OCI-LY7 (cell line): Measurements from ENCODE around the gene NR5A1. TPM values are rescaled to one million over a fixed set of nuclear protein-coding genes. Genes with fewer than 3 reads are reported as not detected.

ENCODE experiments used
- BruUV-seq: library from RNA; stranded (reverse); fragments of 400-500 nt; replicated peaks from 2 replicates; lab custom pipeline; 2021; lab: Mats Ljungman, UMichigan
- CTCF ChIA-PET: fragments of 300-600 bp; sonication (Branson Sonifier 250); formaldehyde crosslinking; loops from one replicate; lab custom pipeline; 2022; ENCODE audit warnings: antibody characterized with exemption; ENCODE audit not compliant: unreplicated experiment; lab: Charles Lee
- POLR2A ChIA-PET: fragments of 300-600 bp; sonication (Branson Sonifier 250); formaldehyde crosslinking; loops from one replicate; lab custom pipeline; 2022; ENCODE audit warnings: antibody characterized with exemption; lab: Charles Lee
- DNase-seq: peaks from one replicate; pipeline ENCODE4 v3.0.0-alpha.2; 2015; ENCODE audit warnings: low spot score
- H2AFZ ChIP-seq: fragments of 200-600 bp; sonication (generic), shearing (Covaris generic); 2 replicates; pipeline ENCODE4 v1.6.1; 2014; ENCODE audit warnings: mild to moderate bottlenecking, antibody characterized with exemption, low read length, moderate library complexity
- H3K27ac ChIP-seq: fragments of 200-600 bp; sonication (generic); 2 replicates; pipeline ENCODE4 v1.5.1; 2014; ENCODE audit warnings: mixed run types, low read depth, mild to moderate bottlenecking, moderate library complexity, low read length, inconsistent platforms; ENCODE audit not compliant: poor library complexity, severe bottlenecking
- H3K36me3 ChIP-seq: fragments of 200-600 bp; sonication (generic); 2 replicates; pipeline ENCODE4 v1.6.1; 2014; ENCODE audit warnings: mild to moderate bottlenecking, antibody characterized with exemption, low read length, moderate library complexity, mixed read lengths; ENCODE audit not compliant: insufficient read depth
- H3K4me1 ChIP-seq: fragments of 200-600 bp; sonication (generic); 2 replicates; pipeline ENCODE4 v1.5.1; 2014; ENCODE audit warnings: mild to moderate bottlenecking, low read length; ENCODE audit not compliant: insufficient read depth, poor library complexity, severe bottlenecking
- H3K4me2 ChIP-seq: fragments of 200-600 bp; sonication (generic); 2 replicates; pipeline ENCODE4 v1.6.1; 2014; ENCODE audit warnings: mild to moderate bottlenecking, low read length
- H3K4me3 ChIP-seq: fragments of 200-600 bp; sonication (generic); 2 replicates; pipeline ENCODE4 v1.5.1; 2014; ENCODE audit warnings: mild to moderate bottlenecking, low read depth, low read length; ENCODE audit not compliant: poor library complexity, severe bottlenecking
- H3K79me2 ChIP-seq: fragments of 200-600 bp; sonication (generic); 2 replicates; pipeline ENCODE4 v1.6.1; 2016; ENCODE audit warnings: low read depth, mild to moderate bottlenecking, low read length, moderate library complexity, mixed read lengths; ENCODE audit not compliant: insufficient read depth
- H3K9me2 ChIP-seq: fragments of 200-600 bp; sonication (generic); 2 replicates; pipeline ENCODE4 v1.6.1; 2016; ENCODE audit warnings: mild to moderate bottlenecking, low read length, mixed read lengths; ENCODE audit not compliant: insufficient read depth
- H3K9me3 ChIP-seq: fragments of 200-600 bp; sonication (generic); 2 replicates; pipeline ENCODE4 v1.6.1; 2014; ENCODE audit warnings: mild to moderate bottlenecking, mixed run types, low read length, mixed read lengths
- H4K20me1 ChIP-seq: fragments of 200-600 bp; sonication (generic); 2 replicates; pipeline ENCODE4 v1.6.1; 2014; ENCODE audit warnings: mild to moderate bottlenecking, antibody characterized with exemption, low read length, moderate library complexity, mixed read lengths; ENCODE audit not compliant: insufficient read depth
- EZH2phosphoT487 ChIP-seq: fragments of 200-600 bp; sonication (generic); IDR thresholded peaks from 2 replicates; pipeline ENCODE4 v1.6.1; 2018; ENCODE audit warnings: low read depth, borderline replicate concordance, mild to moderate bottlenecking, mixed run types, antibody characterized with exemption, low read length, moderate library complexity, mixed read lengths
- intact Hi-C: fragments of 100-400 bp; cut with micrococcal nuclease; formaldehyde crosslinking; loops from one replicate; pipeline ENCODE4 v1.10.0; 2022; ENCODE audit not compliant: unreplicated experiment
- total RNA-seq, 2 experiments: library from RNA; depleted of rRNA in 1 of 2; stranded (reverse); fragments of >200 nt in 1 of 2; shearing (Covaris generic) in 1 of 2; gene quantifications; 2 replicates each; pipeline ENCODE4 v1.2.3, GENCODE V29; 2014 to 2022
- TF ChIP-seq, protein P1 (sequence below): fragments of 200-600 bp; sonication (generic); conservative IDR thresholded peaks from 2 replicates; pipeline ENCODE4 v1.5.1; 2014; ENCODE audit warnings: mild to moderate bottlenecking, antibody characterized with exemption, low read length, moderate library complexity, mixed read lengths

The NR5A1 gene
- total RNA-seq, 2 experiments from 2014 or later = not detected

DNA sequence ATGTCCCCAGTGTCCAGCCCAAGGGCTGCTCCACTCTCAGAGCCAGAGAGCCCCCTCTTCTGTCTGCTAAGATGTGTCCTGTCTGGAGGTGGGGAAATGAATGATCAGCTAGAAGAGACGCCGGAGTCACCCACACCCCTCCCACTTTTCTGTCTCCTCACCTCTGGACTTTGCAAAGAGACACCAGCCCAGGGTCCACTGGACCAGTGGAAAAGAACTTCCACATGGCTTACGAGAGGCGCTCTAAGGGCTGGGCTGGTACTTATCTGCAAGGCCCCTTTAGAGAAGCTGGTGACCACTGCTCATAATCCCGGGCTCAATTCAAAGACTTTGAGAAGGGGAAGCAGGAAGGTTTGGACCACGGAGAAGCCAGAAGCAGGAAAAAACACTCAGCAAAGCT lies 9.2 kb downstream of the NR5A1 start:
- no peak overlapping the region for H2AFZ ChIP-seq
- TF ChIP-seq, protein P1, sequence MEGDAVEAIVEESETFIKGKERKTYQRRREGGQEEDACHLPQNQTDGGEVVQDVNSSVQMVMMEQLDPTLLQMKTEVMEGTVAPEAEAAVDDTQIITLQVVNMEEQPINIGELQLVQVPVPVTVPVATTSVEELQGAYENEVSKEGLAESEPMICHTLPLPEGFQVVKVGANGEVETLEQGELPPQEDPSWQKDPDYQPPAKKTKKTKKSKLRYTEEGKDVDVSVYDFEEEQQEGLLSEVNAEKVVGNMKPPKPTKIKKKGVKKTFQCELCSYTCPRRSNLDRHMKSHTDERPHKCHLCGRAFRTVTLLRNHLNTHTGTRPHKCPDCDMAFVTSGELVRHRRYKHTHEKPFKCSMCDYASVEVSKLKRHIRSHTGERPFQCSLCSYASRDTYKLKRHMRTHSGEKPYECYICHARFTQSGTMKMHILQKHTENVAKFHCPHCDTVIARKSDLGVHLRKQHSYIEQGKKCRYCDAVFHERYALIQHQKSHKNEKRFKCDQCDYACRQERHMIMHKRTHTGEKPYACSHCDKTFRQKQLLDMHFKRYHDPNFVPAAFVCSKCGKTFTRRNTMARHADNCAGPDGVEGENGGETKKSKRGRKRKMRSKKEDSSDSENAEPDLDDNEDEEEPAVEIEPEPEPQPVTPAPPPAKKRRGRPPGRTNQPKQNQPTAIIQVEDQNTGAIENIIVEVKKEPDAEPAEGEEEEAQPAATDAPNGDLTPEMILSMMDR = no peak
- TF ChIP-seq EZH2phosphoT487 = no peak
- no peak overlapping the region for H3K27ac ChIP-seq
- H3K4me3 ChIP-seq = no peak overlapping the region
- H3K4me2 ChIP-seq = no peak overlapping the region
- no peaks in the 10 kb centered on the region for H3K79me2 ChIP-seq
- DNase-seq = no peak
- ChIA-PET CTCF (no interaction called here), POLR2A (no interaction called here)
- H3K4me1 ChIP-seq = no peaks in the 10 kb centered on the region
- no peaks in the 10 kb centered on the region for H3K36me3 ChIP-seq
- H4K20me1 ChIP-seq = no peaks in the 10 kb centered on the region
- H3K9me2 ChIP-seq = no peaks in the 10 kb centered on the region
- intact Hi-C loops = no loop called here
- no peaks in the 10 kb centered on the region for H3K9me3 ChIP-seq
- no TSS peak for BruUV-seq

DNA sequence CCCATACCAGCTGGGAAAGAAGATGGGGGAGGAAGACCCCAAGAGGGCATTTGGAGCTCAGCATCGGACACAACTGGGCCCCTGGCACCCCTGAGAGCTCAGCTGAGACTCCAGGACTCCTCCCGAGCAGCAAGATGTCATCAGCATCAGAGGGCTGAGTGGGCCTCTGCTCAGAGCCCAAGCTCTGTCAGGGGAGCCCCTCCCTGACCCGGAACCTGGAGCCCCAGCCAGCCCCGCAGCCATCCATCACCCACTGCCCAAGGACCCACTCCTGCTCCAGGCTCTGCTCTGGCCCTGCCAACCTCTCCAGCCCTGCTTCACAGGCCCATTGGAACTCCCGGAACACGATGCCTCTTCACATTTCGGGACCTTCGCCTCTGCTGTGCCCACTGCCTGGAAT lies 9.8 kb downstream of the NR5A1 start:
- Histone ChIP-seq H2AFZ (no peak overlapping the region), H3K4me3 (no peak overlapping the region), H3K9me2 (no peaks in the 10 kb centered on the region), H3K9me3 (no peaks in the 10 kb centered on the region), H3K4me2 (no peak overlapping the region), H3K79me2 (no peaks in the 10 kb centered on the region), H3K27ac (no peak overlapping the region), H4K20me1 (no peaks in the 10 kb centered on the region), H3K4me1 (no peaks in the 10 kb centered on the region), H3K36me3 (no peaks in the 10 kb centered on the region)
- CTCF ChIA-PET = no interaction called here
- no peak for DNase-seq
- no TSS peak for BruUV-seq
- intact Hi-C loops = no loop called here
- POLR2A ChIA-PET = interaction anchor here (0.5 kb wide), 1 partner anchor 862 kb away, joined by 3 read pairs; no protein-coding TSS in a partner anchor
- TF ChIP-seq EZH2phosphoT487 = no peak
- TF ChIP-seq, protein P1 = no peak

DNA sequence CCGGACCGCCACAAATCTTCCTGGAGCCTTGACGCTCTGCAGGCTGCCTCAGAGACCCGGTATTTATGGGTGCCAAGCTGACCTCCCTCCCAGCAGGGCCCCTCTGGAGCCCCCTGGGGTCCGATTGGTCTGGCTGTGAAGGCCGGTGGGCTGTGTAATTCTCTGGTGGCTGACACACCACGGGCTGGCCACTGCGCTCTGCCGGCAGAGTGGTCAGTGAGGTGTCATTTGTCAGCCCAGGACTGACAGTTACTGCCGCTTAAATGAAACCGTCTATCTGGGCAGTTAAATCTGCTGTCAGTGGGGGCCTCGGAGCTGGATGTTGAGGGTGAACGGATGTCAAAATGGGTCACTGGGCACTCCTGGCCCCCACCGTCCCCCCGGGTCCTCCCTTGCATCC lies 10.7 kb downstream of the NR5A1 start:
- POLR2A ChIA-PET = interaction anchor here (0.6 kb wide), 1 partner anchor 342 kb away, joined by 3 read pairs; no protein-coding TSS in a partner anchor
- no peak for TF ChIP-seq EZH2phosphoT487
- TF ChIP-seq, protein P1 = no peak
- H4K20me1 ChIP-seq = no peaks in the 10 kb centered on the region
- H3K36me3 ChIP-seq = no peaks in the 10 kb centered on the region
- no peak overlapping the region for H2AFZ ChIP-seq
- CTCF ChIA-PET = no interaction called here
- no peak overlapping the region for H3K4me2 ChIP-seq
- H3K4me3 ChIP-seq = no peak overlapping the region
- H3K79me2 ChIP-seq = no peaks in the 10 kb centered on the region
- H3K9me3 ChIP-seq = no peaks in the 10 kb centered on the region
- H3K4me1 ChIP-seq = no peaks in the 10 kb centered on the region
- intact Hi-C loops = no loop called here
- no peak for DNase-seq
- no TSS peak for BruUV-seq
- H3K27ac ChIP-seq = no peak overlapping the region
- H3K9me2 ChIP-seq = no peaks in the 10 kb centered on the region
